ENCODE results near the gene XPO6. TPM values are rescaled to one million over a fixed set of nuclear protein-coding genes. Genes with fewer than 3 reads are reported as not detected.

Gene XPO6
- total RNA-seq, 4 donors from 2014 or later: 69.0 to 90.8 (median 76.0) TPM

- intact Hi-C loops (cut with DNase I): no loop called here
- 88 to 92% methylated on average over 6 of the region's 6 CpGs for WGBS, 2 donors
- TF ChIP-seq CTCF (IDR thresholded peaks at IDR 0.05) (no peak), POLR2A (IDR thresholded peaks at IDR 0.05) (no peak)
- Histone ChIP-seq H3K4me3 (no peak overlapping the region), H3K36me3 (peaks cover 0 to 72% (median 5%) of the 10 kb centered on the region in 3 donors), H3K4me1 (peaks cover 7 to 20% (median 9%) of the 10 kb centered on the region in 3 donors), H3K27ac (no peak overlapping the region), H3K27me3 (no peaks in the 10 kb centered on the region), H3K9me3 (no peaks in the 10 kb centered on the region)
- no peak for DNase-seq
Measured at GRCh38 chr16:28162326-28162877, 49.4 kb downstream of the XPO6 start.

GRCh38 chr16:28161626-28162025 lies 50.1 kb downstream of the XPO6 start:
- Histone ChIP-seq H3K4me1 (peaks cover 7 to 20% (median 9%) of the 10 kb centered on the region in 3 donors), H3K9me3 (no peaks in the 10 kb centered on the region), H3K27ac (no peak overlapping the region), H3K27me3 (no peaks in the 10 kb centered on the region), H3K4me3 (no peak overlapping the region), H3K36me3 (peaks cover 0 to 70% (median 5%) of the 10 kb centered on the region in 3 donors)
- intact Hi-C loops (cut with DNase I): no loop called here
- TF ChIP-seq POLR2A (IDR thresholded peaks at IDR 0.05) (no peak), CTCF (IDR thresholded peaks at IDR 0.05) (no peak)
- DNase-seq: no peak

GRCh38 chr16:28158136-28158535 lies 53.6 kb downstream of the XPO6 start:
- peaks cover 8 to 71% (median 14%) of the 10 kb centered on the region in 3 donors for H3K36me3 ChIP-seq
- no peak for DNase-seq
- H3K9me3 ChIP-seq: no peaks in the 10 kb centered on the region
- TF ChIP-seq POLR2A (IDR thresholded peaks at IDR 0.05): no peak
- no peak for TF ChIP-seq CTCF (IDR thresholded peaks at IDR 0.05)
- peaks cover 0 to 6% (median 3%) of the 10 kb centered on the region in 3 donors for H3K4me1 ChIP-seq
- H3K27me3 ChIP-seq: no peaks in the 10 kb centered on the region
- H3K4me3 ChIP-seq: peak overlapping the region in 1 of 4 donors; percentile 22
- peak overlapping the region in 2 of 4 donors; percentile 47 to 68 for H3K27ac ChIP-seq
- 58 to 73% methylated on average over 1 of the region's 1 CpG for WGBS, 2 donors
- intact Hi-C loops (cut with DNase I): no loop called here

- TF ChIP-seq CTCF (IDR thresholded peaks at IDR 0.05) (no peak), POLR2A (IDR thresholded peaks at IDR 0.05) (no peak)
- no peaks in the 10 kb centered on the region for H3K27me3 ChIP-seq
- 80 to 100% methylated on average over 2 of the region's 10 CpGs for WGBS, 2 donors
- H3K4me3 ChIP-seq: no peak overlapping the region
- no peak for DNase-seq
- H3K36me3 ChIP-seq: peaks cover 8 to 73% (median 29%) of the 10 kb centered on the region in 3 donors
- intact Hi-C loops (cut with DNase I): no loop called here
- H3K27ac ChIP-seq: no peak overlapping the region
- peaks cover 0 to 5% (median 0%) of the 10 kb centered on the region in 3 donors for H3K4me1 ChIP-seq
- no peaks in the 10 kb centered on the region for H3K9me3 ChIP-seq
Measured at GRCh38 chr16:28156056-28156680, 55.6 kb downstream of the XPO6 start.

- Histone ChIP-seq H3K4me1 (peaks cover 0 to 5% (median 0%) of the 10 kb centered on the region in 3 donors), H3K9me3 (no peaks in the 10 kb centered on the region), H3K36me3 (peaks cover 8 to 75% (median 30%) of the 10 kb centered on the region in 3 donors), H3K27me3 (no peaks in the 10 kb centered on the region), H3K4me3 (no peak overlapping the region), H3K27ac (no peak overlapping the region)
- intact Hi-C loops (cut with DNase I): no loop called here
- TF ChIP-seq POLR2A (IDR thresholded peaks at IDR 0.05) (no peak), CTCF (IDR thresholded peaks at IDR 0.05) (no peak)
- no peak for DNase-seq
- WGBS, 2 donors: 64 to 71% methylated on average over 3 of the region's 3 CpGs
Measured at GRCh38 chr16:28155293-28155692, 56.5 kb downstream of the XPO6 start.
